GM19455 (cell line): ENCODE data around the gene FSIP2.

Source experiments
- ATAC-seq: cut with Tn5 transposase; IDR thresholded peaks from one replicate; pipeline ENCODE4 v1.9.1; 2021; ENCODE audit not compliant: unreplicated experiment

Gene FSIP2

GRCh38 chr2:185738679-185739472, at the start of gene FSIP2:
Gene FSIP2 (plus strand): TSS chr2:185738804. CDS start chr2:185738895, 91 bp downstream.
- peak; percentile 49 for ATAC-seq

GRCh38 chr2:185689906-185690539, 48.6 kb upstream of the FSIP2 start:
- no peak for ATAC-seq

- no peak for ATAC-seq
Measured at GRCh38 chr2:185695711-185696235, 42.8 kb upstream of the FSIP2 start.

DNA sequence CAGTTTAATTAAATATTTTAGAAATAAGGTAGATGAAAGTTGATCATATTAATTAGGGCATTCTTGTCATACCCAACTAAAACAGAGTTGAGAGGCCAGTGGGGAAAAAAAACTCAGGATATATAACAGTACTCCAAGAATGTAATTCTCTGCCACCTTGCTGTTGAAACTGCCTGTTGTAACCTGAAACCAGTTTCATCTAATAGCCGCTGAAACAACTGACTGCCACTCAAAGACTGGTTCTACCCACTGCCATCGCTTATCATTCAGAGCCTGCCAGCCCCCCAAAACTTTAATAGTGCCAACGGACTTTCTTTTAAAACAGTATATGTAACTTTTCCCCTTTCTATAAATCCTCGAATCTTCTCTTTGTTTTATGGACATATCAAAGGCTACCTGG, 37.7 kb upstream of the FSIP2 start:
- ATAC-seq, result no peak

GRCh38 chr2:185734658-185735057, 3.9 kb upstream of the FSIP2 start:
- ATAC-seq, result no peak

GRCh38 chr2:185736210-185736609, 2.4 kb upstream of the FSIP2 start:
- no peak for ATAC-seq

DNA sequence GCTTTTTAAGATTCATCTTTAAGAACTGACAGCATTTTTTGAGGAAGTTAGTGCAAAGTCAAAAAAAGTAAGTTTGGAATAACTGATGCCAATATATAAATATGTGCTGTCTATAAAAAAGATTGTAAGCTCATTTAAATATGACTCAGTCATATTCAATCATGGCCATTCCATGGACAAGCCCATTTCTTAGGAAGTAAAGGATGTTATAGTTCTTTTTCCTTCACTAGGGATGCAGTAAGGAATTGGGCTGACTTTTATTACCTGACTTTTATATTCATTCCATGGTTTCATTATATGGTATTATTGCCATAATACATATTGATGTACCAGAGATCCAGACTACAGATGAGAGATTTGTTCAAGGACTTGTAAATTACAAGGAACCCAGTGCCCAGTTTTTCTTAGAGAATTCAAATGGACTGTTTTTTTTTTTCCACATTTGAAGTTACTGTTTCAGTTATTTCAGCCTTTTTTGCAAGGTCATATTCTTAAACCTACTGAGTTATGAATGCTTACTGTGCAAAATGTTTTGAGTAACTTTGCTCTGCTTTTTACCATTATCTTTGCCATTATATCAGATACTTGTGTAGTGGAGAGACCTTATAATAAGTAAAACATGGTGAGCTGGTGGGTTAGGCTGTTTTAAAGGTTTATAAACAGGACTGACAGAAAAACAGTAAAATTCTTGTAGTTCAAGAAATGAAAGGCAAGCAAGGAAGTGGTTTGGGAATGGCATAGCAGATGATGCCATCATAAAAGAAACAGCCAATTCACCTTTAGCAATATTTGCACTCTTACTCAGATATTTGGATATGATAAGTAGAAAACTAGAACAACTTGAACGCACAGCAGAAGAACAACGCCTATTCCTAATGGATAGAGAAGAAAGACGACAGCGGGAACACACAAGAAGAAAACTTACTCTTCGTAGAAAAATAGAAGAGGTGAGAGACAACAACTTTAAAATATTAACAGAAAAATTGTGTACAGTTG, 7.6 kb downstream of the FSIP2 start:
- no peak for ATAC-seq

DNA sequence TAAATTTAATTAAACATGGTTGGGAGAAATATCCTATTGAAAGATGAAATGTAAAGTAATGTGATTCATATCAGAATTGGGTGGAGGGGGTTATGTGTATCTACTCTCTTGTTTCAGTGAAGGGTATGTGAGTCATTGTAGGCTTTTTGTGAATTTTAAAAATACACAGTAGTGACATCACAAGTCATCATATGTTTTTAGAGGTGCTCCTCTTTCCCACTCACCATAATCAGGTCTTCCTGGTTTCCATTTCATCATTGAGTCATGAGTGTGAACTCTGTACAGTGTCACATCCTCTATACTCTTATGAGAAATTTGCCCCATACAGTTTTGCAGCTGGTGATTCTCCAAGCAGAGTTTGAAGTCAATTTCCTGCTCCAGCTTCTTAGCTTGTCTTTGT, 18.8 kb downstream of the FSIP2 start:
- no peak for ATAC-seq

DNA sequence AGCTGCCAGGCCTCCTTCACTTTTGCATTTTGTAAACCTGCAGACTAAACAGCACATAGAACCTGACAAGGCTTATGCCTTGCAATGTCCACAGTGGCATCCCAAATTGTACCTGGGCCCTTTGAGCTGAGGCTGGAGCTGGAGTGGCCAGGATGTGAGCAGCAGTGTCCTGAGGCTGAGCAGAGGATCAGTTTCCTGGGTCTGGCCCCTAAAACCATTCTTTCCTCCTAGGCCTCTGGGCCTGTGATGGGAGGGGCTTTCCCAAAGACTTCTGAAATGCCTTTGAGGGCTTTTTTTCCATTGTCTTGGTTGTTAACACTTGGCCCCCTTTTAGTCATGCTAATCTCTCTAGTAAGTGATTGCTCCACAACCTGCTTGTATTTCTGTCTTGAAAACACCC, 32.8 kb downstream of the FSIP2 start:
- no peak for ATAC-seq

- no peak for ATAC-seq
Measured at GRCh38 chr2:185780890-185781289, 42.3 kb downstream of the FSIP2 start.

- no peak for ATAC-seq
Measured at GRCh38 chr2:185782223-185782769, 43.7 kb downstream of the FSIP2 start.

DNA sequence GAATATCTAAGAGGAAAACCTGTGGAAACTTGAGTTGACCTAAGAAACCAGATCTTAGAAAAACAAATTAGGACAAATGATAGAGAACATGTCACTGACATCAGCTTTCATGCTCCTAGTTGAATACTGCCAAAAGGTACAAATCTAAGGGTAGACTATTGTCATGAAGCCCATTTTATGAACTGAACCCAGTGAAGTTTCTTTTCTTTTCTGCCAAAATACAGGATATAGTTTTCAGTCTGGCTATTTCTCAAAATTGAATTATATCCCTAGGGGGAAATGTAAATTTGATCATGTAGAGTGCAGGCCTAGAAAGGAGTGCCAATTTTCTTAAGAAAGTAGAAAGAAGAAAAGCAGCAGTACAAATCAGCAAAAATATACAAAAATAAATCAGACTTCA, 46.6 kb downstream of the FSIP2 start:
- ATAC-seq, result no peak

DNA sequence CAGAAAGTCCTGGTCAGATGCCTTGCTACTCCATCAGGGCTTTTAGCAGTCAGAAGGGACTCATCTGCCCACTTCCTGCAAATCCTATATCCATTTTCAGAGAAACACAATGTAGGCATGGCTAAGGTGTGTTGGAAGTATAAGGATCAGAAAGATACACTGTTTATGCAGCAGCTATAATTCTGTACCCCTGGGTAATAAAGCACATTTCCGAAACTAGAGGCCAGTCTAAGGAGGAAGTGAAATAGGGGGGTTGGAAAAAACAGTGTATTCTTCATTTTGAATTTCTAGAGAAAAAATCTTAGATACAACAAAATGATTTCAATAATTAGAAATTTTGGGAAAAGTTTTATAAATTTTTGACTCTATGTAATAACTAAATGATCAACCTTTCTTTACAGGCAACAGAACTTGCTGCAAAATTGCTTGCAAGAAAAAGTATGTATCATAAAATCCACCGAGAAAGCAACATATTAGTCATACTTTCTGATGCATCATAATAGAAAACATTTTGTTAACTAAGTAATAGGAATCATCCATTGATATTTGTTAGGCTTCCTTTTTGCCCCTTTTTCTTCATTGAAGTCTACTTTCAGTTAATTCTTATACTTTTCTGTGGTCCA, 47.4 kb downstream of the FSIP2 start:
- ATAC-seq, result peak; percentile 85

DNA sequence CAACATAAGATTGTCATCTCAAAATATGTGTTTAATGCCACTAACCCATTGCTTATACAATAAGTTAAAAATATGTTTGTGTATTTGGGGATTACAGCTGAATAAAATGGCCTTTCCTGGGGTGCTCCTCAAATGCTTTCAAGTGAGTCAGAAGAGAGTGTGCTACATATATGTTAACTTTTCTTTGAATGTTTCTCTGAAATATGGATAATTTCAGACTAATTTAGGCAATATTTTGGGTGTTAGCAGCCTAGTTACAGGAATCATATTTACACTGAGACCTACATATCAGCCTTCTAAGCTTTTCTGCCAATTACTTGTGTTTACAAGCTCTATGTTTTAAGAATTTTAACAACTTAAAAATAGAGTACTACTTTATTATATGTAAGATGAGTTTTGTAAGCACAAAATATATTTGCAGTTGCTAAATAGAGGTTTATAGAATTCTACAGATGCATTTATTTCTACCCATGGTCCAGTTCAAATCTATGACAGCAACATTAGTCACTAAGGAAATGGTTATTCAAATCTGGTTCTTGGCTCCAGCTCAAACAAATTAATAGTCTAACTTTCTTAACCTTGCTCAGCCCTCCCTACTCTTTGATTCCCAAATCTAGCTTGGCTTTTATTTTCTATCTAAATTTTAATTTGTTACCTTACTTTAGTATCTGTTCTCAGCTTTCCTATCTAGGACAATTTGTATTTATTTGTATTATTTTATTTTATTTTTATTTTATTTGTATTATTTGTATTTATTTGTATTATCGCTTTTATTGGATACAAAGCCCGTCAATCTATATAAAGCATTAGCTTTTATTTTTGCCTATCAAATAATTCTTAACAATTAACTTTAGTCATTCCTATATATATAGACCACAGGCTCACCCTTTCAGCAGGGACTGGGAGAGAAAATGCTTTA, 48.9 kb downstream of the FSIP2 start:
- ATAC-seq, result no peak

- ATAC-seq, result no peak
Measured at GRCh38 chr2:185790361-185790760, 51.8 kb downstream of the FSIP2 start.

GRCh38 chr2:185793532-185794345, 55.1 kb downstream of the FSIP2 start:
- no peak for ATAC-seq

DNA sequence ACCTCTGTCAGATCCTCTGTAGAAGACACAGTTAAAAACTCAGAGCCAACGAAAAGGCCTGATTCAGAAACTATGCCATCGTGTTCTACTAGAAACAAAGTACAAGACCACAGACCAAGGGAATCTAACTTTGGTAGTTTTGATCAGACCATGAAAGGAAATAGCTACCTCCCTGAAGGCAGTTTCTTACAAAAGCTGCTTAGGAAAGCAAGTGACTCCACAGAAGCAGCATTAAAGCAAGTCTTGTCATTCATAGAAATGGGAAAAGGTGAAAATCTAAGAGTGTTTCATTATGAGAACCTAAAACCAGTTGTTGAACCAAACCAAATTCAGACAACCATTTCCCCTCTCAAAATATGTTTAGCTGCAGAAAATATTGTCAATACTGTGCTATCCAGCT, 58.2 kb downstream of the FSIP2 start:
- ATAC-seq, result no peak

GRCh38 chr2:185802926-185803325, 64.3 kb downstream of the FSIP2 start:
- no peak for ATAC-seq

- ATAC-seq, result no peak
Measured at GRCh38 chr2:185806783-185807182, 68.2 kb downstream of the FSIP2 start.
